ENCODE data around the gene MRPS16.

MRPS16 gene

DNA sequence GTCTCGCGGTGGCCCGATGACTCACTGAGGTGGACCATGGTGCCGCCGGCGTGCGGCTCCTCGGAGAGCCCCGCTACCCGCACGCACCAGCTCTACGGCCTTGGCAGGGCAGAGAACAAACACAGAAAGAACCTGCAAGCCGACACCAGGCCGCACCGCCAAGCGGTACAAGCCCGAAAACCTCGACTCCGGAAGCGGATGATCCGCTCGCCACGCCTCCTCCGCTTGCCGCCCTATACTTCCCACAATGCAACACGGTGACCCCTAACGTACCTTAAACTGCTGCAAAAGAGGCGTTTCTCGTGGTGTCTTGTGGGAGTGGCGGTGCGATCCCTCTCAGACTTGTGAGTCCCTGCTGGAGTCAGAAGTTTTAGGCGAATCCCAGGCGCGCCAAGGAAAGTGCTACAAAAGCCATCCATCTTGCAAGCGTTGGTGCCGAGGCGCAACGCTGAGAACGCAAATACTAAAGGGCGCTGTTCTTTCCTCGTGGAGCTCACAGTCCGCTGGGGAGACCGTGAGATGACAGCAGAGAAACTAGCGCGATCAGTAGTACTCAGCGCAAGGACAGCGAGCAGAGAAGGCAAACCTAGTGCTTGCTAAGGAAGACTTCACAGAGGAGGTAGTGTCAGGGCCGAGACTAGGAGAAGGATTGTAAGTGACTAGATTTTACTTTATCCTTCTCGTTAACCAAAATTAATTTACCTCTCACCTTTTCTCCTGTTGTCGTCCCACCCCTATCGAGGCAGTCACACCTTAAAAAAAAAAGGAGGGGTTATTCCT lies at the start of gene MRPS16:
TSS of gene MRPS16 (minus strand) at position 200 of the 780 bp plus-strand sequence. CDS start at position 38, 162 bp downstream.
- ChIA-PET CTCF (interaction anchor here (1.1 to 3.8 kb wide), 4 partner anchors 11 to 391 kb away, joined by 3 to 23 read pairs (median 4); partner anchors contain the start of gene CFAP70), POLR2A (interaction anchor here (1.0 kb wide), 1 partner anchor 157 kb away, joined by 5 read pairs; no protein-coding TSS in a partner anchor)
- TF ChIP-seq, protein P1, sequence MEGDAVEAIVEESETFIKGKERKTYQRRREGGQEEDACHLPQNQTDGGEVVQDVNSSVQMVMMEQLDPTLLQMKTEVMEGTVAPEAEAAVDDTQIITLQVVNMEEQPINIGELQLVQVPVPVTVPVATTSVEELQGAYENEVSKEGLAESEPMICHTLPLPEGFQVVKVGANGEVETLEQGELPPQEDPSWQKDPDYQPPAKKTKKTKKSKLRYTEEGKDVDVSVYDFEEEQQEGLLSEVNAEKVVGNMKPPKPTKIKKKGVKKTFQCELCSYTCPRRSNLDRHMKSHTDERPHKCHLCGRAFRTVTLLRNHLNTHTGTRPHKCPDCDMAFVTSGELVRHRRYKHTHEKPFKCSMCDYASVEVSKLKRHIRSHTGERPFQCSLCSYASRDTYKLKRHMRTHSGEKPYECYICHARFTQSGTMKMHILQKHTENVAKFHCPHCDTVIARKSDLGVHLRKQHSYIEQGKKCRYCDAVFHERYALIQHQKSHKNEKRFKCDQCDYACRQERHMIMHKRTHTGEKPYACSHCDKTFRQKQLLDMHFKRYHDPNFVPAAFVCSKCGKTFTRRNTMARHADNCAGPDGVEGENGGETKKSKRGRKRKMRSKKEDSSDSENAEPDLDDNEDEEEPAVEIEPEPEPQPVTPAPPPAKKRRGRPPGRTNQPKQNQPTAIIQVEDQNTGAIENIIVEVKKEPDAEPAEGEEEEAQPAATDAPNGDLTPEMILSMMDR (IDR thresholded peaks at IDR 0.05; ENCODE audit: control extremely low read depth, extremely low read depth, low read depth, missing control alignments) = no peak
- peak; percentile 93 for DNase-seq (ENCODE audit: extremely low spot score)

DNA sequence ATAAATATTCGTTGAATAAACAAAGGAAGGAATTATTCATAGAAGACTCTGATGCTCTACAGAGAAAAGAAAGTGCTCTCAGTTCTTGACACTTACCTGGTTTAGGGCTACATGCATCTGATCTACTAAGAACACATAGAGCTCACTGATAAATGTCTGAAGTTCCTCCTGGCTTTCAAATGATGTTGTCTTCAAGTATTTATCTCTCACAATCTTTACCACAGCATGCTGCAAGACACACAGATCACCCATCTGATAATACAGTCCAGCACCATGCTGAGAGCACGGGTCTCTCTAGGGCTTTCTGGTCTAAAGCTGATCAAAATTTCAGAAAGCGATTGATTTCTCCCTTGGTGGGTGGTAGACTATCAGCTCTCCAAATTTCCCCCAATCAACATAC lies 44.5 kb upstream of the MRPS16 start:
- TF ChIP-seq, protein P1 (IDR thresholded peaks at IDR 0.05; ENCODE audit: control extremely low read depth, extremely low read depth, low read depth, missing control alignments) = no peak
- ChIA-PET CTCF (interaction anchor here (1.0 kb wide), 1 partner anchor 9 kb away, joined by 3 read pairs; no protein-coding TSS in a partner anchor), POLR2A (no interaction called here)
- DNase-seq (ENCODE audit: extremely low spot score) = no peak

DNA sequence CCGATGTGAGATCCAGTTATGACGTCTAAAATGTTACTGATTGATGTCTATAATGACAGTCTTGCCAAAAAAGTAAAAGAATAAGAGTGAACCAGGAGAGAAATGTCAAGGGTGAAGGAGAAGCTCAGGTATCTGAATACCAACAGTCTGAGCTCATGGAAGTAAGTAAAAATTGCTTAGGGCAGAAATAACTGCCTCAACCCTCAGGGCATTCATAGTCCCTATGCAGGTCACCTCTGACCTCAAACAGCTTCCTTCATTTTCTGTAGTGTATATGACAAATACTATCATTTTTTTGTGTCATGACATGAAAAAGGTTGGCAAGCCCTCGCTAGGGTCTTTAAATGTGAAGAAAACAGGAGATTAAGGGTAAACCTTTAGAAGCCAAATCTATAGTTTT lies 41.0 kb upstream of the MRPS16 start:
- ChIA-PET POLR2A (no interaction called here), CTCF (interaction anchor here (1.0 kb wide), 1 partner anchor 12 kb away, joined by 3 read pairs; no protein-coding TSS in a partner anchor)
- no peak for DNase-seq (ENCODE audit: extremely low spot score)
- TF ChIP-seq, protein P1 (IDR thresholded peaks at IDR 0.05; ENCODE audit: control extremely low read depth, extremely low read depth, low read depth, missing control alignments) = no peak

DNA sequence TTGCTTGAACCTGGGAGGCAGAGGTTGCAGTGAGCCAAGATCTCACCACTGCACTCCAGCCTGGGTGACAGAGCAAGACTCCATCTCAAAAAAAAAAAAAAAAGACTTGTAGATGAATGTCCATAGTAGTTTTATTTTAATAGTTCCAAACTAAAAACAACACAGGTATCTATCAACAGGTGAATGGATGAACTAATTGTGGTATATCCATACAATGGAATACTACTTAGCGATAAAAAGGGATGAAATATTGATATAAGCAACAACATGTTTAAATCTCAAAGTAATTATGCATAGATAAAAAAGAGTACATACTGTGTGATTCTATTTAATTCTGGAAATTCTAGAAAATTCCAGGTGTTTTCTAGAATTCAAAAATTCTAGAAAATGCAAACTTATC lies 37.5 kb upstream of the MRPS16 start:
- TF ChIP-seq, protein P1 (IDR thresholded peaks at IDR 0.05; ENCODE audit: control extremely low read depth, extremely low read depth, low read depth, missing control alignments) = no peak
- CTCF ChIA-PET = no interaction called here
- POLR2A ChIA-PET = no interaction called here
- DNase-seq (ENCODE audit: extremely low spot score) = no peak

DNA sequence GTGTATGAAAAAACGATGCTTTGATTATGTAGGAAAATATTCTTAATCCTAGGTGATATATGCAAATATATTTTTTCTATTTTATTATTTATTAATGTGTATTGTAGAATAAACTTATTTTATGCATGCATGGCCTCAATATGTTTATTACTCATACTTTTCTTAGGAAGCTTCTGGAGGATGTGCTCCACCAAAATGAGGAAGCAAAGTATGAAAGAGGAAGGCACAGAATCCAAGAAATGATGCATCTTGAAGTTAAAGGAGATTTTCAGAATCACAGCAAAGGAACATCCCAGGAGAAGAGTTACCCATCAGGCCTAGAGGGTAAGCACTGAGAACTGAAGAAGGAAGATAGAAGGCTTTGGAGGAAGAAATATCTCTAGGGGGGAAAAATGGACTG lies 35.0 kb upstream of the MRPS16 start:
- TF ChIP-seq, protein P1 (IDR thresholded peaks at IDR 0.05; ENCODE audit: control extremely low read depth, extremely low read depth, low read depth, missing control alignments) = no peak
- CTCF ChIA-PET = interaction anchor here (1.2 kb wide), 1 partner anchor 10 kb away, joined by 3 read pairs; no protein-coding TSS in a partner anchor
- POLR2A ChIA-PET = no interaction called here
- DNase-seq (ENCODE audit: extremely low spot score) = no peak

DNA sequence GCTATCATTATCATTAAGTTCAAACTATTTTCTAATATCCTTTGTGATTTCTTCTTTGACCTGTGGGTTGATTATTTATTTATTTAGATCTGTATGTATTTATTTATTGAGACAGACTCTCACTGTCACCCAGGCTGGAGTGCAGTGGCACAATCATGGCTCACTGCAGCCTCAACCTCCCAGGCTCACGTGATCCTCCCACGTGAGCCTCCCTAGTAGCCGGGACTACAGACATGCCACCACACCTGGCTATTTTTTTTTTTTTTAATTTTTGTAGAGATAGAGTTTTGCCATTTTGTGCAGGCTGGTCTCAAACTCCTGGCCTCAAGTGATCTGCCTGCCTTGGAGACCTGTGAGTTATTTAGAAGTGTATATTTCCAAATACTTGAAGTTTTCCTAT lies 28.7 kb upstream of the MRPS16 start:
- TF ChIP-seq, protein P1 (IDR thresholded peaks at IDR 0.05; ENCODE audit: control extremely low read depth, extremely low read depth, low read depth, missing control alignments) = no peak
- CTCF ChIA-PET = interaction anchor here (1.4 to 1.6 kb wide), 2 partner anchors 8 to 12 kb away, joined by 3 read pairs; no protein-coding TSS in a partner anchor

More for the DNA sequence above, 28.7 kb upstream of the MRPS16 start:
- DNase-seq (ENCODE audit: extremely low spot score) = no peak
- POLR2A ChIA-PET = no interaction called here

Data from GM10248 (cell line).